GM19324 (cell line): Measurements from ENCODE around the gene ZNF33B.
"Not testable (repeated sequence)": the region's sequence is repeated elsewhere in the genome, so short reads cannot be mapped to it uniquely, and the experiment has no call there.

Source experiments
- ATAC-seq: cut with Tn5 transposase; IDR thresholded peaks from one replicate; pipeline ENCODE4 v1.9.1; 2021; ENCODE audit warnings: mild to moderate bottlenecking, moderate library complexity; ENCODE audit not compliant: unreplicated experiment, low FRiP score

Gene ZNF33B

GRCh38 chr10:42618424-42618823 lies 19.9 kb downstream of the ZNF33B start:
- ATAC-seq = no peak

GRCh38 chr10:42615419-42615818 lies 23.0 kb downstream of the ZNF33B start:
- ATAC-seq = no peak

- no peak for ATAC-seq
Observed at GRCh38 chr10:42609872-42610271, 28.5 kb downstream of the ZNF33B start.

GRCh38 chr10:42598249-42598873 lies 40.0 kb downstream of the ZNF33B start:
- ATAC-seq = no peak

GRCh38 chr10:42596196-42596595 lies 42.2 kb downstream of the ZNF33B start:
- ATAC-seq = no peak

GRCh38 chr10:42594246-42594650 lies 44.1 kb downstream of the ZNF33B start:
- ATAC-seq = no peak

- ATAC-seq = no peak
Observed at GRCh38 chr10:42593284-42593683, 45.1 kb downstream of the ZNF33B start.

GRCh38 chr10:42583828-42584227 lies 54.5 kb downstream of the ZNF33B start:
- no peak for ATAC-seq

GRCh38 chr10:42578019-42578418 lies 60.4 kb downstream of the ZNF33B start:
- ATAC-seq = no peak

GRCh38 chr10:42576338-42576737 lies 62.0 kb downstream of the ZNF33B start:
- no peak for ATAC-seq

GRCh38 chr10:42574336-42574735 lies 64.0 kb downstream of the ZNF33B start:
- no peak for ATAC-seq

GRCh38 chr10:42556931-42557330 lies 81.4 kb downstream of the ZNF33B start:
- no peak for ATAC-seq

GRCh38 chr10:42553576-42553975 lies 84.8 kb downstream of the ZNF33B start:
- not testable (repeated sequence) for ATAC-seq

- ATAC-seq = no peak
Observed at GRCh38 chr10:42553064-42553407, 85.3 kb downstream of the ZNF33B start.

- ATAC-seq = peak; percentile 90
Observed at GRCh38 chr10:42552188-42553063, 85.9 kb downstream of the ZNF33B start.

- ATAC-seq = peak; percentile 1
Observed at GRCh38 chr10:42551582-42552187, 86.7 kb downstream of the ZNF33B start.

GRCh38 chr10:42549851-42550250 lies 88.5 kb downstream of the ZNF33B start:
- ATAC-seq = no peak

GRCh38 chr10:42548254-42548653 lies 90.1 kb downstream of the ZNF33B start:
- ATAC-seq = no peak

- no peak for ATAC-seq
Observed at GRCh38 chr10:42544945-42545344, 93.4 kb downstream of the ZNF33B start.

- no peak for ATAC-seq
Observed at GRCh38 chr10:42543840-42544372, 94.5 kb downstream of the ZNF33B start.
